Aorta (tissue), 5 donors: ENCODE measurements around the gene SAMD11. TPM values are rescaled to one million over a fixed set of nuclear protein-coding genes. Genes with fewer than 3 reads are reported as not detected.

ENCODE experiments used
- ATAC-seq: fragments of 200-7000 bp; cut with Tn5 transposase; one replicate; pipeline ENCODE4 v1.9.1; 2022; ENCODE audit warnings: moderate library complexity; ENCODE audit not compliant: low FRiP score
- DNase-seq, 2 donors: peaks; one replicate each; pipeline ENCODE4 v3.0.0-alpha.2; 2020
- H3K27ac ChIP-seq, 2 donors: one replicate each; pipeline ENCODE4 v1.5.1; 2013; ENCODE audit warnings: low read length in 2 of 2, mild to moderate bottlenecking in 2 of 2, moderate library complexity in 2 of 2, control low read depth in 1 of 2, inconsistent platforms in 1 of 2, low read depth in 1 of 2
- H3K27me3 ChIP-seq, 2 donors: one replicate each; pipeline ENCODE4 v1.6.1; 2013; ENCODE audit warnings: control low read depth in 1 of 2, low read length in 1 of 2, mild to moderate bottlenecking in 1 of 2, moderate library complexity in 1 of 2; ENCODE audit not compliant: insufficient read depth in 2 of 2, control insufficient read depth in 1 of 2
- H3K36me3 ChIP-seq, 2 donors: one replicate each; pipeline ENCODE4 v1.6.1; 2013; ENCODE audit warnings: control low read depth in 1 of 2, low read length in 1 of 2, mild to moderate bottlenecking in 1 of 2; ENCODE audit not compliant: insufficient read depth in 2 of 2, control insufficient read depth in 1 of 2
- H3K4me1 ChIP-seq, 2 donors: one replicate each; pipeline ENCODE4 v1.6.1; 2013; ENCODE audit warnings: low read length in 2 of 2, control low read depth in 1 of 2, mild to moderate bottlenecking in 1 of 2, moderate library complexity in 1 of 2; ENCODE audit not compliant: insufficient read depth in 2 of 2, control insufficient read depth in 1 of 2
- H3K4me3 ChIP-seq, 2 donors: one replicate each; pipeline ENCODE4 v1.5.1; 2013; ENCODE audit warnings: low read length in 2 of 2, control low read depth in 1 of 2, mild to moderate bottlenecking in 1 of 2
- H3K9me3 ChIP-seq: one replicate; pipeline ENCODE4 v1.6.1; 2013; ENCODE audit warnings: mild to moderate bottlenecking, low read length; ENCODE audit not compliant: control insufficient read depth
- WGBS, 2 donors: extraction: QIAGEN DNeasy Blood & Tissue Kit; methylation state at CpG; one replicate each; pipeline ENCODE4 v1.1.7; 2013; 5-methylcytosine and 5-hydroxymethylcytosine counted together
- intact Hi-C, 2 donors: fragments of 100-400 bp; cut with DNase I; formaldehyde crosslinking; loops; one replicate each; pipeline versions ENCODE4 v1.14.2 to v1.15.0; 2022
- polyA plus RNA-seq, 2 donors: library from polyadenylated mRNA; stranded (reverse); fragments of 200-250 nt; gene quantifications; one replicate each; pipeline ENCODE4 v1.2.3, GENCODE V29; 2013
- total RNA-seq, 2 donors: library from RNA; stranded (reverse); fragmentation: NEBNext Ultra II Directional; extraction: Animal tissue kit (Norgen Biotek cat#: 25700); gene quantifications; one replicate each; pipeline ENCODE4 v1.2.1, GENCODE V29; 2021
- donor health status: healthy with polysubstance abuse.
- donor health status: Bipolar disorder and iron deficiency.
- donor health status: DM: no; HTN: no; CAD: no.
- donor health status: DM: no; HTN: no; CAD: no.
- donor health status: DM: yes; HTN: yes; CAD: no.

Gene SAMD11
- total and polyA plus RNA-seq, 4 donors: 2.6 to 44.3 (median 18.6) TPM

DNA sequence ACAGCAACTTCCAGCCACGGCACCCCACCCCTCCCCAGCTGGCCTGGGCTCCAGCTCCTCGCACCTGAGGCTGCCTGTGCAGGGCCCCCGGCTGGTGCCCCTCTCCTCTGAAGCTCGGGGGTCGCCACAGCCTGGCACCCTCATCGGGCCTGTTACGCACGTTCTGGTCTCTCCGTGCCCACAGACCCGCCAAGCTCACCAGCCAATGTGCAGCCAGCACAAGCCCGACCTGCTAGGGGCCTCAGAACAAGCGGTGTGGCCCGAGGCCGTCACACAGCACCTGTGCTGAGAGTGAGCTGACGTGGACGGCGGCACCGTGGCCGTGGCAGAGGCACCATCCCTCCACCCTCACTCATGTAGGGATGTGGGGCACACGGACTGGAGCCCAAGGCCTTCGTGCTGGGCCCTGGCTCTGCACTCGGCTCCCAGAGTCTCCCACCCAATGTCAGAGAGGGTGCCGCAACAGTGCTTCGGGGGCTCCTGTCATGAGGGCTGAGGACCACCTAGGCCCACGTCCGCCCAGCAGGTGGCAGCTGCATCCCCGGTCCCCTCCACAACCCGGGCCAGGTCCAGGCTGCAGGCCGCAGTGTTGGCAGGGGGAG lies 4.4 kb upstream of the SAMD11 start:
- Histone ChIP-seq H3K4me1 (no peaks in the 10 kb centered on the region), H3K36me3 (no peaks in the 10 kb centered on the region), H3K4me3 (no peak overlapping the region), H3K9me3 (no peaks in the 10 kb centered on the region), H3K27me3 (no peaks in the 10 kb centered on the region), H3K27ac (no peak overlapping the region)
- ATAC-seq (no peak), DNase-seq (peak in 1 of 2 donors; percentile 43)
- intact Hi-C loops: no loop called here
- 77 to 83% methylated on average over 28 to 29 of the region's 29 CpGs for WGBS, 2 donors

DNA sequence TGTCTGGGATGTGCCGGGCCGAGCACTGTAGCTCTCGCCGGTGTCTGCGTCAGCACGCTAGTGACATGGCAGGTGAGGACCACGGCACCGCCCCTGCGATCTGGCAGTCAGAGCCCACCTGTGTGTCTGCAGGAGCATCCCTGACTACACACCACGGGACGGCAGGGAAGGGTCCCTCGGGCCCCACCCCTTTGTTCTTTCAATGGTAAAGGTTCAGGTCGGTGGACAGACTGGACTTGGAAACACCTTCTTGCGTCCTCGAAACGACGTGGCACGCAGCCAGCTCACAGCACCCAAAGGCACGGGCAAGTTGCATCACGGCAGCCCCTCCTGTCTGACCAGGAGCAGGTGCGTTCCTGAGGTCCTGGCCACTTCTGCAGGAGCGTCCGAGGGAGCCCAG lies 3.7 kb upstream of the SAMD11 start:
- intact Hi-C loops: loop anchor here in 1 of 2 donors (10.0 kb wide), 1 partner anchor 85 kb away; the partner anchor contains the start of gene HES4
- no peaks in the 10 kb centered on the region for H3K9me3 ChIP-seq
- no peak for ATAC-seq
- H3K36me3 ChIP-seq: no peaks in the 10 kb centered on the region
- H3K4me1 ChIP-seq: no peaks in the 10 kb centered on the region
- no peak overlapping the region for H3K4me3 ChIP-seq
- H3K27ac ChIP-seq: no peak overlapping the region
- peak in 1 of 2 donors; percentile 53 for DNase-seq
- WGBS, 2 donors: 64 to 65% methylated on average over 23 of the region's 23 CpGs
- H3K27me3 ChIP-seq: no peaks in the 10 kb centered on the region

GRCh38 chr1:920521-920920 lies 3.2 kb upstream of the SAMD11 start:
- H3K9me3 ChIP-seq: no peaks in the 10 kb centered on the region
- peak in 1 of 2 donors; percentile 45 for DNase-seq
- WGBS, 2 donors: 38 to 39% methylated on average over 13 of the region's 13 CpGs
- no peaks in the 10 kb centered on the region for H3K27me3 ChIP-seq
- intact Hi-C loops: loop anchor here in 1 of 2 donors (10.0 kb wide), 1 partner anchor 84 kb away; the partner anchor contains the start of gene HES4
- no peaks in the 10 kb centered on the region for H3K36me3 ChIP-seq
- ATAC-seq: no peak
- H3K4me1 ChIP-seq: no peaks in the 10 kb centered on the region
- no peak overlapping the region for H3K4me3 ChIP-seq
- no peak overlapping the region for H3K27ac ChIP-seq

GRCh38 chr1:921011-921837 lies 2.5 kb upstream of the SAMD11 start:
- H3K4me1 ChIP-seq: no peaks in the 10 kb centered on the region
- H3K27me3 ChIP-seq: no peaks in the 10 kb centered on the region
- H3K4me3 ChIP-seq: no peak overlapping the region
- DNase-seq: peak; percentile 78 to 91
- H3K9me3 ChIP-seq: no peaks in the 10 kb centered on the region
- WGBS, 2 donors: 25 to 29% methylated on average over 33 to 38 of the region's 38 CpGs
- no peaks in the 10 kb centered on the region for H3K36me3 ChIP-seq
- H3K27ac ChIP-seq: no peak overlapping the region
- intact Hi-C loops: loop anchor here in 1 of 2 donors (10.0 kb wide), 1 partner anchor 84 kb away; the partner anchor contains the start of gene HES4
- peak; percentile 78 for ATAC-seq

DNA sequence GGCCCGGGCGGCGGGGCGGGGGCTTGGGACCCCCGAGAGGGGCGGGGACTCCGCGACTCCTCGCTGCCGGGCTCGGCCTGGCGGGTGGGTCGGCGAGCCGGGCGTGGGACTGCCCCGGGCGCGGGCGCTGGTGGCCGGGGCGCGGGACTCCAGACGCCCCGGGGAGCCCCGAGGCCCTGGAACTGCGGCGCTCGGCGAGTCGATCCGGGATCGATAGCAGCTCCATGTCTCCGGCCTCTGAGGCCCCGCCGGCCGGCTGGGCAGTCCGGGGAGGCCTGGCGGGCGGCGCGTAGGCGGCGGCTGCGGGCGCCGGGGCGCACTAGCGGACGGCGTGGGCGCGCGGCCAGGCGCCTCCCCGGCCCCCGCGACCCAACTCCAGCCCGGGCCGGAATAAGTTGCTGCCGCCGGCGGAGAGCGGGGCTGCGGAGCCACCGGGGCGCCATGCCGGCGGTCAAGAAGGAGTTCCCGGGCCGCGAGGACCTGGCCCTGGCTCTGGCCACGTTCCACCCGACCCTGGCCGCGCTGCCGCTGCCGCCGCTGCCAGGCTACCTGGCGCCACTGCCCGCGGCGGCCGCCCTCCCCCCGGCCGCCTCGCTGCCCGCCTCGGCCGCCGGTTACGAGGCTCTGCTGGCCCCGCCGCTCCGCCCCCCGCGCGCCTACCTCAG lies 400 bp downstream of the SAMD11 start:
- 0 to 1% methylated on average over 38 to 98 of the region's 98 CpGs for WGBS, 2 donors
- Histone ChIP-seq H3K27ac (no peak overlapping the region), H3K4me1 (no peaks in the 10 kb centered on the region)

DNA sequence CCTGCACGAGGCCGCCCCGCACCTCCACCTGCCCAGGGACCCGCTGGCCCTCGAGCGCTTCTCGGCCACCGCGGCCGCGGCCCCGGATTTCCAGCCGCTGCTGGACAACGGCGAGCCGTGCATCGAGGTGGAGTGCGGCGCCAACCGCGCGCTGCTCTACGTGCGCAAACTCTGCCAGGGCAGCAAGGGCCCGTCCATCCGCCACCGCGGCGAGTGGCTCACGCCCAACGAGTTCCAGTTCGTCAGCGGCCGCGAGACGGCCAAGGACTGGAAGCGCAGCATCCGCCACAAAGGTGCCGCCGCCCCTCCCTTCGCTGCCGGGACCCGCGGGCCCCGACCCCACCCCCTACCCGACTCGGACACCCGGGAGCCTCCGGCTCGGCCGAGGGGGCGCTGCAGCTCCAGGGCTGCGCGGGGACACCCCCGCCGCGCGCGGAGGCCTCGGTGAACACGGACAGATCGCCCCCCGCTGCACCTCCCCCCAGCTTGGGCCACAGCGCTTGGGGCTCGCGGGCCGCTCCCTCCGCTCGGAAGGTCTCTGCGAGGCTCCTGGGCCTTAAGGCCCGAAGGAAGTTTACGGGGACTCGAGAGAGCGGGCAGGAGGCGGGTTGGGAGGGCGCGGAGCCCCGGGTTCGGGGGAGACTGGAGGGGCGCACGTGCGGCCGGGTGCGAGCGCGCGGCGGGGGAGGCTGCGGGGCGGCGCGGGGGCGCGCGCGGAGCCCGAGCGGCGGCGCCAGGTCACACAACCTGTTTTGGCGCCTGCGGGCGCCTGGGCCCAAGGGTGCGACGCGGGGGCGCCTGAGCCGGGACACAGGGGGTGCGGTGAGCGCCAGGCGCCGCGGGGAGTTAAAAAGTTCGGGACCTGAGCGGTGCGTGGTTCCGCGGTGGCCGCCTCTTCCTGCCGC lies 1.2 kb downstream of the SAMD11 start:
- intact Hi-C loops: loop anchor here in 1 of 2 donors (2.0 to 10.0 kb wide), 2 partner anchors 16 to 80 kb away; partner anchors contain the start of gene HES4
- Histone ChIP-seq H3K27ac (no peak overlapping the region), H3K9me3 (no peaks in the 10 kb centered on the region), H3K4me3 (peak overlapping the region; percentile 23), H3K4me1 (no peaks in the 10 kb centered on the region), H3K36me3 (no peaks in the 10 kb centered on the region), H3K27me3 (no peaks in the 10 kb centered on the region)
- DNase-seq (peak in 1 of 2 donors; percentile 89), ATAC-seq (no peak)
- 1% methylated on average over 96 to 119 of the region's 120 CpGs for WGBS, 2 donors

More for the DNA sequence above, 400 bp downstream of the SAMD11 start:
- H3K9me3 ChIP-seq: no peaks in the 10 kb centered on the region
- intact Hi-C loops: loop anchor here in 1 of 2 donors (2.0 to 10.0 kb wide), 2 partner anchors 17 to 81 kb away; partner anchors contain the start of gene HES4
- peak overlapping the region; percentile 23 to 28 for H3K4me3 ChIP-seq
- no peaks in the 10 kb centered on the region for H3K36me3 ChIP-seq
- no peak for DNase-seq
- no peak for ATAC-seq
- no peaks in the 10 kb centered on the region for H3K27me3 ChIP-seq

GRCh38 chr1:925561-926421 lies 2.1 kb downstream of the SAMD11 start:
- no peaks in the 10 kb centered on the region for H3K27me3 ChIP-seq
- H3K27ac ChIP-seq: no peak overlapping the region
- 27 to 31% methylated on average over 59 to 65 of the region's 65 CpGs for WGBS, 2 donors
- intact Hi-C loops: loop anchor here in 1 of 2 donors (2.0 to 10.0 kb wide), 2 partner anchors 15 to 79 kb away; partner anchors contain the start of gene HES4
- no peaks in the 10 kb centered on the region for H3K36me3 ChIP-seq
- ATAC-seq (peak; percentile 65), DNase-seq (peak; percentile 75 to 89)
- no peak overlapping the region for H3K4me3 ChIP-seq
- H3K9me3 ChIP-seq: no peaks in the 10 kb centered on the region
- no peaks in the 10 kb centered on the region for H3K4me1 ChIP-seq
